Left ventricle myocardium inferior (tissue), 1 donor: ENCODE data around the gene FRMD4A. TPM values are rescaled to one million over a fixed set of nuclear protein-coding genes. Genes with fewer than 3 reads are reported as not detected.

ENCODE experiments used
- DNase-seq: peaks from one replicate; pipeline ENCODE4 v3.0.0-alpha.2; 2020
- H3K27ac ChIP-seq: fragments of 200-600 bp; replicated peaks from 2 replicates; pipeline ENCODE4 v1.8.0; 2021
- H3K27me3 ChIP-seq: fragments of 200-600 bp; 2 replicates; pipeline ENCODE4 v1.8.0; 2021; ENCODE audit warnings: low read depth
- H3K36me3 ChIP-seq: fragments of 200-600 bp; 2 replicates; pipeline ENCODE4 v1.8.0; 2021
- H3K4me1 ChIP-seq: fragments of 200-600 bp; 2 replicates; pipeline ENCODE4 v1.8.0; 2021
- H3K4me3 ChIP-seq: fragments of 200-600 bp; 2 replicates; pipeline ENCODE4 v1.8.0; 2021; ENCODE audit warnings: mild to moderate bottlenecking, moderate library complexity
- H3K9me3 ChIP-seq: fragments of 200-600 bp; replicated peaks from 2 replicates; pipeline ENCODE4 v1.8.0; 2021
- CTCF ChIP-seq: fragments of 200-600 bp; IDR thresholded peaks from 2 replicates; pipeline ENCODE4 v1.8.0; 2021; ENCODE audit warnings: antibody characterized with exemption, mild to moderate bottlenecking, borderline replicate concordance
- intact Hi-C: fragments of 100-400 bp; cut with micrococcal nuclease; formaldehyde crosslinking; loops from one replicate; pipeline ENCODE4 v1.11.0; 2022
- total RNA-seq: library from RNA; stranded (reverse); fragmentation: NEBNext Ultra II Directional; extraction: Animal tissue kit (Norgen Biotek cat#: 25700); gene quantifications from one replicate; pipeline ENCODE4 v1.2.1, GENCODE V29; 2021
- donor health status: DM: no; HTN: yes; CAD: no; lungs with severe emphysema.

Gene FRMD4A
- total RNA-seq, 1 donor from 2014 or later, result 26.1 TPM

- H3K36me3 ChIP-seq, result peaks cover 12% of the 10 kb centered on the region
These were observed 534.8 kb downstream of the FRMD4A start for GRCh38 chr10:13795653-13796555.

GRCh38 chr10:13794992-13795612 is 535.6 kb downstream of the FRMD4A start:
- Histone ChIP-seq H3K27me3 (no peaks in the 10 kb centered on the region), H3K27ac (no peak overlapping the region), H3K9me3 (no peaks in the 10 kb centered on the region), H3K36me3 (peaks cover 12% of the 10 kb centered on the region), H3K4me1 (peaks cover 32% of the 10 kb centered on the region), H3K4me3 (no peak overlapping the region)
- DNase-seq, result no peak
- intact Hi-C loops, result loop anchor here (10.0 kb wide), 1 partner anchor 160 kb away; no protein-coding TSS in a partner anchor
- TF ChIP-seq CTCF, result no peak

More at GRCh38 chr10:13795653-13796555, 534.8 kb downstream of the FRMD4A start:
- Histone ChIP-seq H3K9me3 (no peaks in the 10 kb centered on the region), H3K27ac (peak overlapping the region; percentile 11), H3K27me3 (no peaks in the 10 kb centered on the region), H3K4me1 (peaks cover 33% of the 10 kb centered on the region), H3K4me3 (no peak overlapping the region)
- TF ChIP-seq CTCF, result no peak
- no peak for DNase-seq
- intact Hi-C loops, result loop anchor here (10.0 kb wide), 1 partner anchor 159 kb away; no protein-coding TSS in a partner anchor

GRCh38 chr10:13792006-13792405 is 538.7 kb downstream of the FRMD4A start:
- H3K27me3 ChIP-seq, result no peaks in the 10 kb centered on the region
- no peak overlapping the region for H3K27ac ChIP-seq
- intact Hi-C loops, result loop anchor here (10.0 kb wide), 1 partner anchor 163 kb away; no protein-coding TSS in a partner anchor
- DNase-seq, result peak; percentile 77
- H3K36me3 ChIP-seq, result peaks cover 8% of the 10 kb centered on the region
- no peak overlapping the region for H3K4me3 ChIP-seq
- TF ChIP-seq CTCF, result no peak
- H3K9me3 ChIP-seq, result no peaks in the 10 kb centered on the region
- H3K4me1 ChIP-seq, result peaks cover 61% of the 10 kb centered on the region

- DNase-seq, result no peak
- Histone ChIP-seq H3K27ac (no peak overlapping the region), H3K36me3 (peaks cover 8% of the 10 kb centered on the region), H3K9me3 (no peaks in the 10 kb centered on the region), H3K4me3 (no peak overlapping the region), H3K27me3 (no peaks in the 10 kb centered on the region), H3K4me1 (peaks cover 66% of the 10 kb centered on the region)
- intact Hi-C loops, result loop anchor here (10.0 kb wide), 1 partner anchor 163 kb away; no protein-coding TSS in a partner anchor
- no peak for TF ChIP-seq CTCF
These were observed 539.2 kb downstream of the FRMD4A start for GRCh38 chr10:13791483-13791882.

GRCh38 chr10:13790196-13790595 is 540.5 kb downstream of the FRMD4A start:
- Histone ChIP-seq H3K27me3 (no peaks in the 10 kb centered on the region), H3K4me1 (peaks cover 58% of the 10 kb centered on the region), H3K27ac (peak overlapping the region; percentile 84), H3K4me3 (no peak overlapping the region), H3K36me3 (peaks cover 8% of the 10 kb centered on the region), H3K9me3 (no peaks in the 10 kb centered on the region)
- no peak for DNase-seq
- intact Hi-C loops, result loop anchor here (10.0 kb wide), 1 partner anchor 165 kb away; no protein-coding TSS in a partner anchor
- TF ChIP-seq CTCF, result no peak
